NK-92 (cell line): ENCODE results near the gene CDIPT.

Experiments used
- DNase-seq: peaks from one replicate; lab custom pipeline; 2025; ENCODE audit not compliant: unreplicated experiment; lab: John Stamatoyannopoulos, UW

The CDIPT gene

GRCh38 chr16:29860218-29860617 is 2.8 kb downstream of the CDIPT start:
- no peak for DNase-seq

- DNase-seq = no peak
Measured at GRCh38 chr16:29858974-29859373, 4.1 kb downstream of the CDIPT start.

- no peak for DNase-seq
Measured at GRCh38 chr16:29858149-29858849, 4.7 kb downstream of the CDIPT start.

GRCh38 chr16:29857133-29857760 is 5.8 kb downstream of the CDIPT start:
- DNase-seq = no peak

GRCh38 chr16:29854520-29855100 is 8.4 kb downstream of the CDIPT start:
- DNase-seq = no peak

DNA sequence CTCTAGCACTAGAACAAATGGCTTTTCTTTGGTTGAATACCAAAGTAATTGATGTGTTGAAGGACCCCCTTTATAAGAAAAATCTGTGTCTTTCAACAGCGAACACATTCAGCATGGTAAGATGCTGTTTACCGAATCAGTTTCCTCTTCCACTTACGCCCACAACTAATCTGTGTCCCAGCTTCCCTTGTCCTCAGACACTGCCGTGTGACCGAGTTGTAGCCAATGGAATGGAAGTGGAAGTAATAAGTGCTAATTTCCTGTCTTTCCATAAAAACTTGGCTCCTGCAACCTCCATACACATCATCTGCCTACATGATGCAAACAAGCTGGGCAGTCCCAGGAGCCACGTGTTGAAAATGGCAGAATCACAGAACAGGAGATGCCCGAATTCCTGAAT is 10.4 kb downstream of the CDIPT start:
- no peak for DNase-seq

DNA sequence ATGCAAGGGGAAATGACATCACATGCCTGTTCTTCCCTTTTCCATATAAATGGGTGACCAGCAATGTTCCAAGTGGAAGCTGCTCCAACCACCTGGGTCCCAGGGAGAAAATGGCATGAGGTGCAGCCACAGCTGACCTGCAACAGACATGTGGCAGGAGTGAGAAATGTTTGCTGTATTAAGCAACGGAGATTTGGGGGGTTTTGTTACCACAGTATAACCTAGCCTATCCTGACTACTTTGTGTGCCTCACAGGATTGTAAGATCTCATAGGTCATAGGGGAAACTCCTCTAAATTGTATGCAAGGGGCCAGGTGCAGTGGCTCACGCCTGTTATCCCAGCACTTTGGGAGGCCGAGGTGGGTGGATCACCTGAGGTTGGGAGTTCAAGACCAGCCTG is 12.0 kb downstream of the CDIPT start:
- no peak for DNase-seq

DNA sequence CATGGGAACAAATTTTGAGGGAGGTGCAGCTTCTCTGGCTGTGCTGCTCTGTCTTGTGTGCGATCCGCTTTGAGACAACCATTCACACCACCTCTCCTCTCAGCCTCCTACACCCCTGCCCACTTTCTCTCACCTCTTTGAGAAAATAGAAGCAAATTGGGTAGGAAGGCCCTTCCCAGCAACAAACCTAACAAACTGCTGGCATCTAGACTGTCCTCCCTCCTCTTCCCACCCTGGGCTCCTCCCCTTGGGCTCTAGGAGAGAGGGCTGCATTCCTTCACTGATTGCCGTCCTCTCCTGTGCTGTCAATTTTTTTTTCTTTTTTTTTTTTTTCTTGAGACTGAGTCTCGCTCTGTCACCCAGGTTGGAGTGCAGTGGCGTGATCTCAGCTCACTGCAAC is 13.5 kb downstream of the CDIPT start:
- no peak for DNase-seq

- no peak for DNase-seq
Measured at GRCh38 chr16:29848420-29849297, 14.4 kb downstream of the CDIPT start.

- DNase-seq = no peak
Measured at GRCh38 chr16:29845656-29846055, 17.4 kb downstream of the CDIPT start.

DNA sequence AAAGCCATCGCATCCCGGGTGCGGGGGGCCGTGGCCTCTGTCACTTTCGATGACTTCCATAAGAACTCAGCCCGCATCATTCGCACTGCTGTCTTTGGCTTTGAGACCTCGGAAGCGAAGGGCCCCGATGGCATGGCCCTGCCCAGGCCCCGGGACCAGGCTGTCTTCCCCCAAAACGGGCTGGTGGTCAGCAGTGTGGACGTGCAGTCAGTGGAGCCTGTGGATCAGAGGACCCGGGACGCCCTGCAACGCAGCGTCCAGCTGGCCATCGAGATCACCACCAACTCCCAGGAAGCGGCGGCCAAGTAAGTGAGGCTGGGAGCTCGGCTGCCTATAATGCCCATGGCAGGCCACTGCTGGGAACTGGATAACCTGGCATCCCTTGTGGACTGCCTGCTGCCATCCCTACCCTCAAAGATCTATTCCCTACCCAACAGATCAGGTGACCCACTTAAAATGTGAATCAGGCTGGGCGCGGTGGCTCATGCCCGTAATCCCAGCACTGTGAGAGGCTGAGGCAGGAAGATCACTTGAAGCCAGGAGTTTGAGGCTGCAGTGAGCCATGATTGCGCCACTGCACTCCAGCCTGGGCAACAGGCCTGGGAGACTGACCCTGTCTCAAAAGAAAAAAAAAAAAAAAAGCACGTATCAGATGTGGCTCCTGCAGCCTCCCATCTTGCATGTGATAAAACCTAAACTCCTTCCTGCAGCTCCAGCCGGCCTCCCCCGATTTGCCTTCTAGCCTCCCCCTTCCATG is 18.3 kb downstream of the CDIPT start:
- DNase-seq = no peak

DNA sequence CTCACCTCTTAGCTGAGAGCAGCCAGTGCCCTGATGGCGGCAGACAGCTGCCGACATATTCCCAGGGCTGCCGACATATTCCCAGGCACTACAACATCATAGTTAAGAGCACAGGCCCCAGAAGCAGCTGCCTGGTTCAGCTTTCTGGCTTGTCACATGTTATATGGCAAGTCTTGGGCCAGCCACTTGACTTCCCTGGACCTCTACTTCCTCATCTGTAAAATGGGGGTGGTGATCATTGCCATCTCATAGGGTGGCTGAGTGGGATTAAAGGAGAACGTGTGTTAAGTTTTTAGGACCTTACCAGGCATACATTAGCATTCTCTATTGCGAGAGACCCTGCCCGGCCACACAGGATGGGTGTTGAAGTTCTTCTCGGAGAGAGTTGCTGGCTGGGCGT is 19.1 kb downstream of the CDIPT start:
- no peak for DNase-seq

GRCh38 chr16:29842732-29843346 is 20.2 kb downstream of the CDIPT start:
- no peak for DNase-seq

DNA sequence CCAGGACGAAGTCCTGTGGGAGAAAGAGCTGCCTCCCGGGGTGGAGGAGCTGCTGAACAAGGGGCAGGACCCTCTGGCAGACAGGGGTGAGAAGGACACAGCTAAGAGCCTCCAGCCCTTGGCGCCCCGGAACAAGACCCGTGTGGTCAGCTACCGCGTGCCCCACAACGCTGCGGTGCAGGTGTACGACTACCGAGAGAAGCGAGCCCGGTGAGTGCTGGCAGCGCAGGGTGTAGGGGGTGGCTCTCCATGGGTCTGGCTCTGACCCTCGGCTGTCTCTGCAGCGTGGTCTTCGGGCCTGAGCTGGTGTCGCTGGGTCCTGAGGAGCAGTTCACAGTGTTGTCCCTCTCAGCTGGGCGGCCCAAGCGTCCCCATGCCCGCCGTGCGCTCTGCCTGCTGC is 21.4 kb downstream of the CDIPT start:
- DNase-seq = no peak

GRCh38 chr16:29840240-29840639 is 22.8 kb downstream of the CDIPT start:
- DNase-seq = no peak

DNA sequence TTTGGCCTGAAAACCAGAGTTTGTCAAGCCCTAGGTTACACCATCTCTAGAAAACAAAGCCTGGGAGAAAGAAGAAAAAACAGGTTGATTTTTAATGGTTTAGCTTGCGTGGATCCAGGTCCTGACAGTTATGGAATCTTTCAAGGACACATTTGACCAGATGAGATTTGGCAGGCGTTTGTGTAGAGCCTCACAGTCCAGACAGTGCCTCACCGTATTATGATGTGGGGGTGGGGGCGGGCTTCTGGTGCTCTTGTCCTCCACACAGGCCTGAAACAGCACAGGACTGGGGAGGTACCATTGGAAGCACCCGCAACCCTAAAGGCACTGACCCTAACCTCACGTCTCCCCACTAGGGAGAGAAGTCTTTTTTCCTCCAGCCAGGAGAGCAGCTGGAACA is 23.2 kb downstream of the CDIPT start:
- no peak for DNase-seq

DNA sequence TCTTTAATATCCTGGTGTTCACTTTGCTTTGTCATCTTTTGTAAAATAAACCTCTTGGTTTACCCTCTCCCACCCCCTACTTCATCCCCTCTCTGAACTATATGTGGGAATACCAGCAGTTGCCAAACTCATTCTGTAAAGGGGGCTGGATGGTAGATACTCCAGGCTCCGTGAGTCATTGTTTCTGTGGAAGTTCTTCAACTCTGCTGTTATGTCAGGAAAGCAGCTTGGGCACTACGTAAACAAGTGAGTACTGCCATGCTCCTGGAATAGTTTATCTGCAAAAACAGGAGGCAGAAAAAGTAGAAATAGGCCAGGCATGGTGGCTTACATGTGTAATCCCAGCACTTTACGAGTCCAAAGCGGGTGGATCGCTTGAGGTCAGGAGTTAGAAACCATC is 25.2 kb downstream of the CDIPT start:
- no peak for DNase-seq

GRCh38 chr16:29836623-29837022 is 26.4 kb downstream of the CDIPT start:
- DNase-seq = no peak

- no peak for DNase-seq
Measured at GRCh38 chr16:29835926-29836325, 27.1 kb downstream of the CDIPT start.

DNA sequence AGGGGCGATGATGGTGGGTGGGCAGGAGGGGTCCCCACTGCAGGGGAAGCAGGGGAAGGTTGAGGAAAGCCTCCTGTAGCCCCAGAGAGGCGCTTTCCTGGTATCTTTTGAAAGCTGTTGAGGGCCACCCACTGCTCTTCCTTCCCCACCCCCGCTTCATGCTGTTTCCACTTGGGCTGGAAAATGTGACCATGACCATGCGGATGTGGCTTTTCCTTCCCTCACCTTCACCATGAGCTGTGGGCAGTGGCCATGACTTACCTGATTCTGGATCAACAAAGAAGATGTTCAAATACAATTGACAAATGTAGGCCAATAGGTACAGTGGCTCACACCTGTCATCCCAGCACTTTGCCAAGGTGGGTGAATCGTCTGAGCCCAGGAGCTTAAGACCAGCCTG is 28.9 kb downstream of the CDIPT start:
- no peak for DNase-seq
